NCI-H524 (cell line): Measurements from ENCODE around the gene TENM4.
"Not testable (repeated sequence)": the region's sequence is repeated elsewhere in the genome, so short reads cannot be mapped to it uniquely, and the experiment has no call there.

Experiments used
- DNase-seq, 2 experiments: peaks; one replicate each; lab custom pipeline; 2025; lab: John Stamatoyannopoulos, UW

TENM4 gene

GRCh38 chr11:78902771-78903507, 537.9 kb downstream of the TENM4 start:
- no peak for DNase-seq

- no peak for DNase-seq
Observed at GRCh38 chr11:78901831-78902230, 539.0 kb downstream of the TENM4 start.

- DNase-seq, result peak; percentile 51 to 82
Observed at GRCh38 chr11:78898266-78898775, 542.5 kb downstream of the TENM4 start.

- DNase-seq, result no peak
Observed at GRCh38 chr11:78893996-78894395, 546.8 kb downstream of the TENM4 start.

- no peak for DNase-seq
Observed at GRCh38 chr11:78889698-78890097, 551.1 kb downstream of the TENM4 start.

GRCh38 chr11:78886616-78887015, 554.2 kb downstream of the TENM4 start:
- DNase-seq, result no peak

GRCh38 chr11:78884761-78885160, 556.1 kb downstream of the TENM4 start:
- no peak for DNase-seq

- DNase-seq, result no peak
Observed at GRCh38 chr11:78883506-78883905, 557.3 kb downstream of the TENM4 start.

- not testable (repeated sequence) for DNase-seq
Observed at GRCh38 chr11:78879094-78879980, 561.5 kb downstream of the TENM4 start.

- DNase-seq, result no peak
Observed at GRCh38 chr11:78878631-78879030, 562.2 kb downstream of the TENM4 start.

GRCh38 chr11:78876676-78877075, 564.2 kb downstream of the TENM4 start:
- DNase-seq, result no peak

GRCh38 chr11:78870655-78871054, 570.2 kb downstream of the TENM4 start:
- DNase-seq, result no peak

- no peak for DNase-seq
Observed at GRCh38 chr11:78869293-78869692, 571.5 kb downstream of the TENM4 start.

- no peak for DNase-seq
Observed at GRCh38 chr11:78868563-78868962, 572.3 kb downstream of the TENM4 start.

GRCh38 chr11:78860720-78861422, 580.0 kb downstream of the TENM4 start:
- no peak for DNase-seq

GRCh38 chr11:78857688-78858087, 583.1 kb downstream of the TENM4 start:
- no peak for DNase-seq

GRCh38 chr11:78856211-78856610, 584.6 kb downstream of the TENM4 start:
- no peak for DNase-seq

- no peak for DNase-seq
Observed at GRCh38 chr11:78855116-78855515, 585.7 kb downstream of the TENM4 start.

GRCh38 chr11:78853521-78853920, 587.3 kb downstream of the TENM4 start:
- DNase-seq, result no peak

GRCh38 chr11:78851878-78852586, 588.8 kb downstream of the TENM4 start:
- DNase-seq, result peak in 1 of 2 experiments; percentile 14

- no peak for DNase-seq
Observed at GRCh38 chr11:78850078-78850477, 590.8 kb downstream of the TENM4 start.

- DNase-seq, result no peak
Observed at GRCh38 chr11:78846269-78846668, 594.6 kb downstream of the TENM4 start.
